Stimulated activated CD4-positive, alpha-beta T cell treated with anti-CD3 and anti-CD28 coated beads, Interleukin-4, amount 100 ng/mL, for 24 hours (primary cell): Measurements from ENCODE around the gene CSRNP3.

ENCODE experiments used
- DNase-seq: peaks from one replicate; pipeline ENCODE4 v3.0.0-alpha.2; 2020

The CSRNP3 gene

DNA sequence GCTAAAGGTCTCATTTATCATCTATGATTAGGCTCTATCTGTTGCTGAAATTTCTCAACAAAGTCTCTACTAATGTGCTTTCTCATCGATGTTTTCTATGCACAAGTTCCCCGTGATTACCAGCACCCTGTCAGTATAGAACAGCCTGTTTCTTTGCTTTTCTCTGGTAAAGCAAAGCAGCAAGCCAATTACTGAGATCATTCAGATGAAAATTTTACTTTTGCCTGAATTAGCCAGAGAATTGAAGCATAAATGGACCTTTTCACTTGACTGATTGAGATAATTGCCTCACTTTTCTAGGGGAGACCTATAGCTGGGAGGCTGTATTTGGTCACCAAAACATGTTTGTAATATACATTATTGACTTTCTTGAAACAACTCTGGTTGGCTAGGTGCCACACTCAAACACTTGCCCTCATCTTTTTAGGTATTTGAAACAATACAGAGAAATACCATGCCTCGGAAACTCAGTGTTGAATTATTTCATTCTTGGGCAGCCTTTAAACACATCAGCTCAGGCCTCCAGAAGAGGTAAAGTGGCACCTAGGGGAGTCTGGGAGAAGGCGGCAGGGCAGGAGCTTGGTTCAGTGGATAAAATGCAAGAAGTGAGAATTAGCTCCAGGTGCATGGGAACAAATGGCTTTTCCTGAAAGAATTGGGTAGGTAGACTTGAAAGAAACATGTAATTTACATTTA is 228.4 kb downstream of the CSRNP3 start:
- DNase-seq = no peak

GRCh38 chr2:165698444-165698884 is 229.0 kb downstream of the CSRNP3 start:
- no peak for DNase-seq

DNA sequence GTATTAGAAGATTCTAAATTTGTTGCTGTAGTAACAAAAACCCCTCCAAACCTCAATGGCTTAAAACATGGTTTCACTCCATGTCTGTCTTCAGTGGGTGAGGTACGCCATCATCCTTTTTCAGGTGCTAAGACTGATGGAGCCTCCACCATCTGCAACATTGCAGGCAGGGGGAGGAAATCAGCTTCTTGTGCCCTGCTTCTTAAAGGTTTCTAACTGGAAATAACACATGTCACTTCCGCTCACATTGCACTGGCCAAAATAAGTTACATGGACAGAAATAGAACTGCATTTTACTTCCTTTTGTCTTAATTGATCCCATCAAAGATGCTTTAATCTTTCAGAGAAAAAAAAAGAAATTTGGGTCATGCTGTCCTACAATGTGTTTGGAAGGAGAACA is 230.4 kb downstream of the CSRNP3 start:
- no peak for DNase-seq

DNA sequence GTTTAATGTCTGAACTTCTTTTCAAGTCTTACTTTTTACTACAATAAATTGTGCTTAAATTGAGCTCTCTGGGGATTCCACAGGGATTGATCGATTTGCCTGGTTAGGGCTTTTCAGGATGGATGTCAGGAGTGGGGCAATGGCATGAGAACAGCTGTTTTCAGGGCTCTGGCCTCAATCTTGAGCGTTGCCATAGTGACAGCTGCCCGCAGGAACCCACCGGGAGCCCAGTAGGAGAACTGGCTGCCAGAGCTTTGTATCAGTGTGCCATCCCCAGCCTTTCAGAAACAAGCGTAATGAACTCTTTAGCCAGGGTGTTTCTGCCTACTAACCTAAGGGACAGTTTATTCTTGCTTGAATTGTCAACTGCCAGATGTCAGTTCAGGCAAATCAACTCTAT is 231.0 kb downstream of the CSRNP3 start:
- no peak for DNase-seq

DNA sequence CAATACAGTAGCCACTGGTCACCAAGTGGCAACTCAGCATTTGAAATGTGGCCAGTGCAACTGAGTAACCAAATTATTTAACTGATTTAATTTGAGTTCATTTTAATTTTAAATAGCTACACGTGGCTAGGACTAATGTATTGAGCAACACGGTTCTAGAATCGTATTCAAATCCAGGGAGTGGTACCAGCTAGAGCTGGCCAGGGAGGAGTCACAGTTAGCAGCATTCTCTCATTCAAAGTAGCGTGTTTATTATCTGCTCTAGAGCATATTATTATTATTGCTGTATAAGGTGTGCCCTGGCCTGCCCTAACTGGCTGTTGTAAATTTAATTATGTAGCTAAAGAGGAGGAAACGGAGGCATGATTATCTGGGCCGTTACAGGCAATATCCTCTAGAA is 231.6 kb downstream of the CSRNP3 start:
- no peak for DNase-seq

DNA sequence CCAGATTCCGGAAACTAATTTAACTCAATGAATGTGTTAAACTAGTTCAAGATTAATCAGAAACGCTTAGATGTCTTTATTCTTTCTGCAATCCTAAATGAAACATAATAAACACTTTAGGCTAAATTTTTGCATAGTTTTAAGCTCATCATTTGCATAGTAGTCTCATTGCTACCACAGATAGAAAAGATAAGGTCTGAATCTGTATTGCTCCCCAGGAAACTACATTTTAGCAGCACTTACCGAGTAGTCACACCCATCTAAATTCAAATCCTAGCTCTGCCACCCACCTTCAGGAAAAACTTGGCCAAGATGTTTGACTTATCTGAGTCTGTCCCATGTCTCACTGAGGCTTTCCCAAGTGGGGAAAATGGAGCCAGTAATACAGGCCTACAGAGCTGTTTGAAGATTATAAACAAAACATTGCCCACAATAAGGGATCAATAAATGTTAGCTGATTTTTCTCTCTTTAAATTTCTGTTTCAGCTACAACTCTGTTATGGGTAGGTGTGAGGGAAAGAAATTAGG is 237.5 kb downstream of the CSRNP3 start:
- DNase-seq = no peak

- DNase-seq = no peak
Measured at GRCh38 chr2:165716091-165716490, 246.6 kb downstream of the CSRNP3 start.

GRCh38 chr2:165718610-165719210 is 249.2 kb downstream of the CSRNP3 start:
- no peak for DNase-seq

DNA sequence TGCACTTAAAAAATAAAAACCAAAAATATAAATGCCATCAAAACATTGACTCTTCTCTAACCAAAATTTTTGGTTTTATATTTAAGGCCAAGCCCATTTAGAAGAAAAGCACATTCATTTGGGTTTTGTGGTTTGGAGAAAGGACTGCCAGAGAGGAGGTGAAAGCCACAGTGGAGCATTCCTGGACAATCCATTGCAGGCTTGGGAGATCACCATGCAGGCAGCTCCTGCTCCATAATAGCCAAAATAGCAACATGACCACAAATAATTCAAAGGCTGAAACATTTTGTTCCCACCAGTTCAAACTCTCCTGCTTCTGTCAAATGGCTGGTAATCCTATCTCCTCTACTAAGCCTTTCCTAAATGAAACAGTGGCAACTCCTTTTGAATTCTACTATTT is 251.0 kb downstream of the CSRNP3 start:
- DNase-seq = no peak

DNA sequence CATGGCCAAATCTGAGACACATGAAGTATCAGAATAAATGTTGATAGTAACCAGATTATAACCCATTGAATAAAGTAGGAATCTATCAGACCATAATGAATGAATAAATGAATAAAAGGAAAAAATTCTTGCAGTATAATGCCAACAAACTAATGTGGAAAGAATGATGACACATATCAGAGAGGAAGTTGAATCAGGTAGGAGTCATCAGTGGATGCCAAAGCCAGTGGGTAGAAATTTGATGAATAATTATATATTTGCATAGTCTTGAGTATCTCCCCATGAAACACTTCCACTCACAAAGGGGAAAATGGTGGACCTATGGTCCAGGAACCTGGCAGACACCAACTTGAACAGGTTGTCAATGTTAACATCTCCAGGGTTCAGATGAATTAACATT is 255.9 kb downstream of the CSRNP3 start:
- DNase-seq = no peak
